Activated CD4-positive, alpha-beta T cell treated with anti-CD3 and anti-CD28 coated beads, Interleukin-2, amount 50 U/mL, for 16 hours (primary cell): ENCODE results near the gene MED12L.

Experiments
- DNase-seq: peaks from one replicate; pipeline ENCODE4 v3.0.0-alpha.2; 2020

Gene MED12L

GRCh38 chr3:151303751-151304150 lies 218.3 kb downstream of the MED12L start:
- no peak for DNase-seq

GRCh38 chr3:151305060-151305774 lies 219.8 kb downstream of the MED12L start:
- DNase-seq = peak; percentile 63

- DNase-seq = no peak
These were observed 220.3 kb downstream of the MED12L start for GRCh38 chr3:151305775-151306151.

- peak; percentile 28 for DNase-seq
These were observed 220.8 kb downstream of the MED12L start for GRCh38 chr3:151306168-151306810.

- no peak for DNase-seq
These were observed 221.7 kb downstream of the MED12L start for GRCh38 chr3:151307131-151307530.

- peak; percentile 54 for DNase-seq
These were observed 222.4 kb downstream of the MED12L start for GRCh38 chr3:151307583-151308488.

- DNase-seq = no peak
These were observed 224.1 kb downstream of the MED12L start for GRCh38 chr3:151309566-151309965.

- no peak for DNase-seq
These were observed 227.5 kb downstream of the MED12L start for GRCh38 chr3:151312972-151313371.

- DNase-seq = no peak
These were observed 228.7 kb downstream of the MED12L start for GRCh38 chr3:151314137-151314536.

GRCh38 chr3:151314593-151314992 lies 229.1 kb downstream of the MED12L start:
- no peak for DNase-seq

GRCh38 chr3:151315136-151315535 lies 229.7 kb downstream of the MED12L start:
- no peak for DNase-seq

GRCh38 chr3:151315846-151316245 lies 230.4 kb downstream of the MED12L start:
- DNase-seq = no peak

- peak; percentile 80 for DNase-seq
These were observed 231.0 kb downstream of the MED12L start, which contains the start of gene GPR87 for GRCh38 chr3:151316267-151316991. Gene GPR87, minus strand, starts transcription at chr3:151316820. Its CDS starts 16,720 bp downstream, at chr3:151300100.

GRCh38 chr3:151318313-151318712 lies 232.8 kb downstream of the MED12L start:
- no peak for DNase-seq

- DNase-seq = no peak
These were observed 233.5 kb downstream of the MED12L start for GRCh38 chr3:151318991-151319390.

GRCh38 chr3:151319628-151320027 lies 234.2 kb downstream of the MED12L start:
- DNase-seq = peak; percentile 55

- no peak for DNase-seq
These were observed 234.7 kb downstream of the MED12L start for GRCh38 chr3:151320131-151320530.

GRCh38 chr3:151321526-151321925 lies 236.1 kb downstream of the MED12L start:
- no peak for DNase-seq

GRCh38 chr3:151322511-151322910 lies 237.0 kb downstream of the MED12L start:
- no peak for DNase-seq

- no peak for DNase-seq
These were observed 242.2 kb downstream of the MED12L start for GRCh38 chr3:151327571-151328198.

GRCh38 chr3:151328298-151328995 lies 243.0 kb downstream of the MED12L start:
- peak; percentile 53 for DNase-seq

- no peak for DNase-seq
These were observed 243.9 kb downstream of the MED12L start, which contains the start of gene P2RY13 for GRCh38 chr3:151329363-151329762. Gene P2RY13, minus strand, starts transcription at chr3:151329549. Its CDS starts 21 bp downstream, at chr3:151329528.
